HG02870 (cell line): ENCODE results near the gene BRSK1.

Experiments
- ATAC-seq: cut with Tn5 transposase; IDR thresholded peaks from one replicate; pipeline ENCODE4 v1.9.1; 2021; ENCODE audit warnings: mild to moderate bottlenecking, moderate library complexity; ENCODE audit not compliant: unreplicated experiment

The BRSK1 gene

DNA sequence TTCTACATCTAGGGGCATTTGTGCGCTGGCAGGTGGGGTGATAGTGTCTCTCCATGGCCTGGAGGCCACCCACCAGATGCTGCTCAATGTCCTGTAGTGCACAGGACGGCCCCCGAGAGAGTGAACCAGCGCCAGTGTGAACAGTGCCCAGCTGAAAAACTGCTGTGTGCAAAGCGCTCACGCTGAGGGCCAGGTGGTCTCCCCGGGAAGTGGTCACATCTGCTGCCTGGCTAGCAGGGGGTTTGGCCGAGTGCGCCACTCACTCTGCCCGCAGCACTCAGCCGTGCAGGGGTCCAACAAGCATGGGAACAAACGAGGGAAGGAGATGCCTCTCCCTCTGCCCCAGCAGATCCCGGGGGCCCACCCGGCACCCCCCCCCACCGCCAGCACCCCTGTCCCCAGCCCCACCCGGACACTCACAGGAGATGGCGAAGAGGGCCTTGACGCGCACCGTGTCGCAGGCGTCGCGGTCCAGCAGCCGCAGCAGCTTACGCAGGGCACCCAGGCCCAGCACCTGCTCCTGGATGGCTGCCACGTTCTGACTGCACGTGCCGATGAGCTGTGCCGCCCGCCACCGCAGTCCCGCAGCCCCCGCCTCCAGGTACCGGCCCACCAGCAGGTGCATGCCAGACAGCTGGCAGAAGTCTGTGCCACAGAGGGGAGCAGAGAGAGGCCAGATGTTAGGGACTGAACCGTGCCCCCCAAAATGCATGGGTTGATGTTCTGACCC lies 9.7 kb upstream of the BRSK1 start:
- no peak for ATAC-seq

DNA sequence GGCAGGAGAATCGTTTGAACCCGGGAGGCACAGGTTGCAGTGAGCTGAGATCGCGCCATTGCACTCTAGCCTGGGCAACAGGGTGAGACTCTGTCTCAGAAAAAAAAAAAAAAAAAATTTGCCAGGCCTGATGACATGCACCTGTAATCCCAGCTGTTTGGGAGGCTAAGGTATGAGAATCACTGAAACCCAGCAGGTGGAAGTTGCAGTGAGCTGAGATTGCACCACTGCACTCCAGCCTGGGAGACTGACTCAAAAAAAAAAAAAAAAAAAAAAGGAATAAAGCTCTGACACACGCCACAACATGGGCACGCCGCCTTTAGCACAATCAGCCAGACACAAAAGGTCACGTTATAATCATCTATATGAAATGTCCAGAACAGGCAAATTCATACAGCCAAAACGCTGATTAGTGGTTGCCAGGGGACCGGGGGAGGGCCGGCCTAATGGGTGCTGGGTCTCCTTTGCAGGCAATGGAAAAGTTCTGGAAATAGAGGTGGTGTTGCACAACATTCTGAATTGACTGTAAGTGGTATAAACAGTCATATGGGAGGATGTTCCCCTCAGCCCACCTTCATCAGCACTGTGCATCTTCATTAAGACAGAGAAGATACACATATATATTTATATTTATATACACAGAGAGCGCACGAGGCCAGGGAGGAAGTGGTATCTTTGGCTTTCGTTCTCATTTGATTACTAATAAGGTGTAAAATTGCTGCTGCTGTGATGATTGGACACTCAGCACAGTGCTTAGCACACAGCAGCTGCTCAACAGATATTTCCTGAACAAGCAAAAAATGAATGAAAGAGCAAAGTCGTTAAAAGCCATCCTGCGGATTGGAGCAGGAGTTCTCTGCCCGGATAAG lies 7.7 kb upstream of the BRSK1 start:
- ATAC-seq = peak; percentile 53

DNA sequence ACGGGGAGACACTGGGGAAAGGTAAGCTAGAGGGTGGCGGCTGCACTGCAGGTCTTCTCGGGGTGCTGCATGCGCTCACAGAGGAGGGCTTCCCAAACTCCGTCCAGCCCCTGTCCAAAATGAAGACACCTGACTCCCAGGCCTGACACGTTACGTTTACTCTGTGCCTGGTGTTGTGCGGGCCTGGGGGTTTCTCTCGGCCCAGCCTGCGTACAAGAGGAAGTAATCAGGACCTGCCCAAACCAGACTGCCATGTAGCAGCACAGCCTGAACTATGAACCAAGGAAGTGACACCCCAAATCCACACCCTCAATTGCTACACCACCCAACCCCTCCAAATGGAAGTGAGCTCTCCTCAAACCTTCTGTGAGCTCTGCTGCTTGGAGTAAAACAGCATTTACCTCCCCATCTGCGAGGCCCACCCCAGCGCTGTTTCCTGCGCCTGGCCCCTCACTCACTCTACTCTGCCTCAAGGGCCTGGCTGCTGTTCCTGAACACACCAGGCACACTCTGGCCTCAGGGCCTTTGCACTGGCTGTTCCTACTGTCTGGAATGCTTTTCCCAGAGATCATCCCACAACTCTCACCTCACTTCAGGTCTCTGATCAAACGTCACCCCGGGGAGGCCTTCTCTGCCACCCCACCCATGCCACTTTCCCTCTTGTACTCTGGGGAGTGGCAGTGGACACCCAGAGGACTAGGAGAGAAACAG lies 6.9 kb upstream of the BRSK1 start:
- ATAC-seq = no peak

DNA sequence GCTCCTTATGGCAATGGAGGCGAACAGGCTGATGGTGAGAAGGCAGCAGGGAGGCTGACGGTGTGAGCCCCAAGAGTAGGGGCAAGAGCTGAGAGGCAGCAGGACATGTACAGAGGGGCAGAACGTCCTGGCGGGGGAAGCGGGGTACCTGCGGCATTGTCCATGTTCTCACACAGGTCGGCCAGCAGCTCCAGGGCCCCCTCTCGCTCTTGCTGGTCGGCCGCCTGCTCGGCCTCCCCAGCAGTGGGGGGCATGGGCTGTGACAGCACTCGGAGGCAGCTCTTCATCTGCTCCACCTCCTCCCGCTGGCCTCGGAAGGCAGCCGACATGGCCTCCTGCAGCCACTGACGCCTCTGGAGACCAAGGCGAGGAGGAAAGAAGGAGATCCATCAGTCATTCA lies 6.3 kb upstream of the BRSK1 start:
- ATAC-seq = no peak

DNA sequence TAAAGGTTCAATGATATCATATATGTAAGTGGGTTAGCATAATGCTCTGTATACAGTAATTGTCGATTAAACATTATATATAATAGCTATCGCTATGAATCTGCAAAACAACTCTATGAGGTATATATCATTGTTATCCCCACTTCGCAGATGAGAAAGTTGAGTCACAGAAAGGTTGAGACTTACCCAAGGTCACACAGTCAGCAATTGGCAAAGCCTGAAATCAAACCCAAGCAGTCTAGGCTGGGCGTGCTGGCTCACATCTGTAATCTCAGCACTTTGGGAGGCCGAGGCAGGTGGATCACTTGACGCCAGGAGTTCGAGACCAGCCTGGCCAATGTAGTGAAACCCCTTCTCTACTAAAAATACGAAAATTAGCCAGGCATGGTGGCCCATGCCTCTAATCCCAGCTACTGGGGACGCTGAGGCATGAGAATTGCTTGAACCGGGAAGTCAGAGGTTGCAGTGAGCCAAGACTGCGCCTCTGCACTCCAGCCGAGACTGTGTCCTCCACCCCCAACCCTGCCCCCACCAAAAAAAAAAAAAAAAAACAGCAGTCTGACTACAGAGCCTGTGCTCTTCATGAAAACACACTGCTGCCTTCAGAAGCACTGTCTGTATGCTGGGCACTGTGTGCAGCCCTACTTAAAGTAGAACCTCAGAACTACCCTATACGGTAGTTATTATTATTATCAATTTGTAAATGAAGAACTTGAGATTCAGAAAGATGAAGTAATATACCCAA lies 5.2 kb upstream of the BRSK1 start:
- ATAC-seq = no peak

DNA sequence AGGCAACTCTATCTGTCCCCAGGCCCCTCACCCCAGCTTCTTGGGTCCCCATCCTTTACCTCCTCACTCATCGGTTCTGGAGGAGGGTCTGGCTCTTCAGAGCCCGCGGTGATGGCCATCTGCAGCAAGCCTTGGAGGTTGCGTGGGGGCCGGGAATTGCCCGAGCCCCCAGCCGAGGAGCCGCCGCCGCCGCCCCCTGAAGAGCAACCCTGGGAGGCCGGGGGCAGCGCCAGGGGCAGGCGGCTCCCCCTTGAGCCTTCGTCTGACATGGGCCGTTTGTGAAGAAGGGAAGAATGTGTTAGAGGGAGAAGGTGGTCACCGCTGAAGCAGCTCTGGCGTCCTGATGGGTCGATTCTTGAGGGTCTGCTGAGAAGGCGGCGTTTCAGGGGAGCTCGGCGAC lies 4.5 kb upstream of the BRSK1 start:
- ATAC-seq = no peak

DNA sequence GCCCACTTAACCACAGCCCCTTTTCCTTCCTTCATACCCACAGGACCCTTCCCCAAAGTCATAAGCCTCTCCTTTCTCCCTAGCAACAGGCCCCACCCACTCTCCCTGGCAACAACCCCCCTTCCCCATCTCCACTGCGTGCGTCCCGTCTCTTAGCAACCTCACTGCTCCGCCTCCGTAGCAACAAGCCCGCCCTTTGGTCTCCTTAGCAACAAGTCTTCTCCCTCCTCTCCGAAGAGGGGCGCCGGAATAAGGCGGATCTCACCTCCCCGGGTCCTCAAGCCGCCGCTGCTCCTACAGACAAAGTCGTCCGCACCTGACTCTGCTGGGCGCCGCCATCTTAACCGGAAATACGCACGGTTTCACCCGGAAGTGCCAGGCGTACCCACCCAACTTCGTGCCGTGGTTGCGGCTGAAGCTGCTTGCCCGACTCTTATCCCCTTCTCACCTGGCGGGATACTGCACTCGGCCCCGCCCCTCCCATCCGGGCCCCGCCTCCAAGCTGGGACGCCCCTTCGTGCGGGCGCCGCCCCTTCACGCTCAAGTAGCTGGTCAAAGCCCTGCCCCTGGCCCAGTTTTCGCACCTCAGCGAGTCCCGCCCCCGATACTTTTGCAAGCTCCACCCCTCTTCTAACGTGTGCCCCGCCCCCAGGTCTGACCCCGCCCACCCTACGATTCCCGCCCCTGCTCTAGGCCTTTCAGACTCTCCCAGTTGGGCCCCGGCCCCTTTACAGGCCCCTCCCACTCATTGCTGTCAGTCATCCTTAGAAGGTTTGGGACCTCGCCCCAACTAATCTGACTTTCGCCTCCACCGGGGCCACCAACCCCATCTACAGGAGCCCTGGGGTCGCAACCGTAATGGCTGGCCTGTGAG lies 3.8 kb upstream of the BRSK1 start, which contains the start of gene HSPBP1:
Gene HSPBP1 (minus strand): TSS at position 341 of the 874 bp plus-strand sequence. CDS start 502 bp downstream, outside the sequence.
- peak; percentile 63 for ATAC-seq

DNA sequence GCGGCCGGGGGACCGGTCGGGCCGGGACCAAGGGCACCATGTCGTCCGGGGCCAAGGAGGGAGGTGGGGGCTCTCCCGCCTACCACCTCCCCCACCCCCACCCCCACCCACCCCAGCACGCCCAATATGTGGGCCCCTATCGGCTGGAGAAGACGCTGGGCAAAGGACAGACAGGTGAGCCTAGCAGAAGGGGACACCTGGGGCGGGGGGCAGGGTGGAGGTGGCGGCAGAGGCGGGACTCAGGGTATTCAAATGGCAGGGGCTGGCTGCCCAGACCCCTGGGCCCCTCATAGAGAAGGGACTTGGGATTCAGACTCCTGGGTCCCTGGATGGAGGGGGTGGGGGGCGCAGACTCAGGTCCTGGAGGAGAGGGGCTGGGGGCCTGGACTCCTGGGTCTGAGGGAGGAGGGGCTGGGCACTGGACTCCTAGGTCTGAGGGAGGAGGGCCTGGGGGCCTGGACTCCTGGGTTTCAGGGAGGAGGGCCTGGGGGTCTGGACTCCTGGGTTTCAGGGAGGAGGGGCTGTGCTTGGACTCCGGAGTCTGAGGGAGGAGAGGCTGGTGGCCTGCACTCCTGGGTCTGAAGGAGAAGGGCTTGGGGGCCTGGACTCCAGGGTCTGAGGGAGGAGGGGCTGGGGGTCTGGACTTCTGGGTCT lies 735 bp downstream of the BRSK1 start:
- ATAC-seq = no peak

DNA sequence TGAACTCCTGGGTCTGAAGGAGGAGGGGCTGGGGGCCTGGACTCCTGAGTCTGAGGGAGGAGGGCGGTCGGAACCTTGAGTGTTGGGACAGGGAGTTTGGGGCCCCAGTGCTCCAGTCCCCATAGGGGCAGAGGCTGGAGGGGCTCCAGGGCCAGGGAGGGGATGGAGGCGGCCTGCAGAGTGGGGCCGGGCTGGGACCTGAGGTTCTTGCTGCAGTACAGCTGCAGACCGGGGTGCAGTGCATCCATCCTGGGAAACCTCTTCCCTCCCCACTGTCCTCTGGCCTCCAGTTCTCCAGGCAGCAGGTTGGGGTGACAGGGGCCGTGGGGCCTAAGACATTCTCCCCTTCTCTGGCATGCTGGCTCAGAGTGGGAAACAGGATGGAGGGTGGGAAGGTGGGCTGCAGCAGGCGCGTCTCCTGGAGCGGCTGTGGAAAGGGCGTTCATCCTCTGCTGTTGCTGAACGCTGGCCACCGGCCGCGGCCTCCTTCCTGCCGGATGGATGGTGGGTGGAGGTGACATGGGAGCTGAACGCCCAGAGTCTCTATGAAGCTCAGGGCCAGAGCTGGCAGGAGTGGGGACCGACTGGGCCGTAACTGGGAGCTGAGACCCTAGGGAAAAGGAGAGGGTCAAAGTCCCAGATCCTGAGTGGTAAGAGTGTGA lies 1.6 kb downstream of the BRSK1 start:
- no peak for ATAC-seq

DNA sequence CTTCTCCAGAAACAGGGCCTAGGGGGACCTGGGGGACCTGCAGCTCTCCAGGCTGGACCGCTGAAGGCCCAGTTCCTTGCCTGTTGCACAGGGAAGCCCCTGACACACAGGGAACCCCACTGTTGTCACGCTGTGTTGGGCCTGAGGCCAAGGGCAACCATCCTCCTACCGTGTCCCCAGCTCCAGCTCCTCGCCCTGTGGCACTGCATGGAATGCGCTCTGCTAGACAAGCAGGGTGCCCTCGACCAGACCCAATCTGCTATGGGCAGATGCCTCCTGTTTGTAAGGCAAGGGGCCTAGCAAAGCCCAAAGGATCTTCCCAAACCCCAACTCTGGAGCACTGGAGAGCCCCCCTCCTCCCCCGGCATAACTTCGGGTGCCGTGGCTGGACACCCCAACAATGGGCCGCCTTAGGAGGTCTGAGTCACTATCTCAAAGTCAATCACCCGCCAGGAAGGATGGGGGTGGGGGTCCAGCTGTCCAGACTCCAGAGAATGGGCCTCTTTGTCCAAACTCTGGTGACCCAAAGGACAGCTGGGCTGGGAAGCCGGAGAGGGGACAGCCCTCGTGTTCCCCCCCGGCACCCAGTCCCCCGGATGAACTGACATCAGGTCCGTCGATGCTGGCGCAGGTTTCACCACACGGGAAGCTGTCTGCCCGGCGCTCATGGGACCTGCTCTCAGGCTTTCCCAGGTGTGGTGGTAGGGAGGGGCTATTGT lies 3.7 kb downstream of the BRSK1 start:
- no peak for ATAC-seq

DNA sequence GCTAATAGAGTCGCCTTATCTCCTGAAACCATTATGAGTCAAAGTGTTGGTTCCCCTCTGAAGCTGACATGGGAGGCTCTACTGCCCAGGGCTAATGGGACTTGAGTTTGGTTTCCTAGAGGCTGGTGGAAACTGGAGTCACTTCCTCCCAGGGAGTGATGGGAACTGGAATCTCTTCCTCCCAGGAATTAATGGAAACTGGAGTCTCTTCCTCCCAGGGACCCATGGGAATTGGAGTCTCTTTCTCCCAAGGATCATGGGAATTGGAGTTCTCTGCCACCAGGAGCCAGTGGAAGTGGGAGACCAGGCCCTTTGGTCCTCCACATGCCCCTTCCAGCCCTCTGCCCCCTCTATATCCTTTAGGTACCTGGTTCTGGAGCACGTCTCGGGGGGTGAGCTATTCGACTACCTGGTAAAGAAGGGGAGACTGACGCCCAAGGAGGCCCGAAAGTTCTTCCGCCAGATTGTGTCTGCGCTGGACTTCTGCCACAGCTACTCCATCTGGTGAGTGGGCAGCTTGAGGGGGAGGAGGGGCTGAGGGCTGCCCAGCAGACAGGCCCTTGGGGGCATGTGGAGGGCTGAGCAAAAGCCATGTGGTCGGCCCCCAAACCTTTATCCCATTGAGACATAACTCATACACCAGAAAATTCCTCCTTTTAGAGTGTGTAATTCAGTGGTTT lies 5.5 kb downstream of the BRSK1 start:
- ATAC-seq = no peak

DNA sequence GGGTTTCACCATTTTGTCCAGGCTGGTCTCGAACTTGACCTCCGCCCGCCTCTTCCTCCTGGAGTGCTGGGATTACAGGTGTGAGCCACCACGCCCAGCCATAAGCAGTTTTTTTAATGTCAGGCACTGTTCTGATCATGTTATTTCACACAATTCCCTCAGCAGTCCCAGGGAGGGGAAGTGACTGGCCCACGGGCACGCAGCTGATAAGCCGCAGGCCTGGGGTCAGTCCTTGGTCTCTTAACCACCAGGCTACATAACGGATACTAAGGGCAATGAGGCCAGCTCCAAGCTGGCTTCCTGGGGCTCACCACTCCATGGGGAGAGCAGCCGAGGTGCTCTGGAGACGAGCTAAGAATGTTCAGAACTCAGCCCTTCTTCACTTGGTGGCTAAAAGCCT lies 13.5 kb downstream of the BRSK1 start:
- ATAC-seq = no peak

DNA sequence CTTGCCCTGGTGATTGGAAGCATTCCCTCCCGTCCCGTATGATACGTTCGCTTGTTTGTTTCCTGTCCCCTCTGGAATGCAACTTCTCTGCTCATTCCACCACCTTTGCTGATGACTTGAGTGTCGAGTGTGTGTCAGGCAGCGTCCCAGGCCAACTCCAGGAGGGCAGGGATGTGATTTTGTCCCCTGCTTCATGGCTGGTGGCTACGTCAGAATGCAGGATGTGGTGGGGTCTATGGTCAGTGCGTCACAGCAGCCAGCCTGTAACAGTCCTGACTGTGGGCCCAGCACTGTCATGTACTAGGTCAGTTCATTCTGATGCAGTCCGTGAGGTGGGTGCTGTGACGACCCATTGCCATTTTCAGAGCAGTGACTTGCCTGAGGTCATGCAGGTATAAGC lies 16.2 kb downstream of the BRSK1 start:
- ATAC-seq = no peak

DNA sequence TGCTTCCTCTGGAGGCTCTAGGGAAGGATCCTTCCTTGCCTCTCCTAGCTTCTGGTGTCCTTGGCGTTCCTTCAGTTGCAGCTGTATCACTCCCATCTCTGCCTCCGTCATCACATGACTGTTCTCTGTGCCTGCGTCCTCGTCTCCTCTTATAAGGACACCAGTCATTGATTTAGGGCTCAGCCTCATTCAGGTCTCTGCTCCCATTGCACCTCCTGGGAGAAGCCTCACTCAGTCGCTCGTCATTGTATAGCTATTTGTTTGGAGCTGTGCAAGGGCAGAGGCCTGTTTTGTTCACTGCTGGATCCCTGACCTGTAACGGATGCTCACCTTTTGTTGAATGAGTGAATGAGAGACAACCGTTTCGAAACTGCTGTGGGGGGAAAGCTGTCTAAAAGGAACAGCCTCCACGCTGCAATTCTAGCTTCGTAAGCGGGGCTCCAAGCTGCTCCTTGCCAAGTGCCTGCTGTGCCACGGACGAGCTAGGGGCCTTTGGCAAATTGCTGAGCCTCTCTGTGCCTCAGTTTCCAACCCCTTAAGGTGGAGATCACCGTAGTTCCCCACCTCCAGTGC lies 17.2 kb downstream of the BRSK1 start:
- ATAC-seq = no peak

DNA sequence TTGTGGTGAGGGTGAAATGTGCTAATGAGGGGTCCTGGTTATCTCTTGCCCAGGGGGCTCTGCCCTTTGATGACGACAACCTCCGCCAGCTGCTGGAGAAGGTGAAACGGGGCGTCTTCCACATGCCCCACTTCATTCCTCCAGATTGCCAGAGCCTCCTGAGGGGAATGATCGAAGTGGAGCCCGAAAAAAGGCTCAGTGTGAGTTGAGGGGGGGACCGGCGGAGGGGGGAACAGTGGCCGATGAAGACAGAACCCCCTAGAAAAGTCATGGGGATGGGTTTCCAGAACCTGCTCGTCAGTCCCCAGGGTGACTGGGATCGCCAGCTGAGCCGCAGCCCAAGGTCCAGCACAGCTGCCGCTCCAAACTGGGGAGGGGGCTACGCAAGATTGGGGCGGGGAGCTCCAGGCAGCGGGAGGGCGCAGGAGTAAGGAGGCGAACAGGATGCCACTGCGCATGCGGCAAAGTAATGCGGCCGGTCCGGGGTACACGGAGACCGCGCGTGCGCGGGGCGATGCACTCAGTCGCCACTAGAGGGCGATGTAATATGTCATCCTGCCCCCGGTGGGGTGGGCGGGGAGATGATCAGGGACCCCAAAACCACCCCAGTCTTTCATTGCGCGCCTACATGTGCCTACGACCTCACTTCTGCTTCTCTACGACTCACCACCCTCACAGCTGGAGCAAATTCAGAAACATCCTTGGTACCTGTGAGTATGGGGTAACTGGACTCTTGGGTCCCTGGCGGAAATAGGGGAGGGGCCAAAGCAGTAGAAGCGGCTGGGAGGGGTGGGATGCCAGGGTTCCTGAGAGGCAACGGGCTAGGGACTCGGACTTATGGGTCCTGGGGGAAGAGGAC lies 17.9 kb downstream of the BRSK1 start:
- no peak for ATAC-seq

DNA sequence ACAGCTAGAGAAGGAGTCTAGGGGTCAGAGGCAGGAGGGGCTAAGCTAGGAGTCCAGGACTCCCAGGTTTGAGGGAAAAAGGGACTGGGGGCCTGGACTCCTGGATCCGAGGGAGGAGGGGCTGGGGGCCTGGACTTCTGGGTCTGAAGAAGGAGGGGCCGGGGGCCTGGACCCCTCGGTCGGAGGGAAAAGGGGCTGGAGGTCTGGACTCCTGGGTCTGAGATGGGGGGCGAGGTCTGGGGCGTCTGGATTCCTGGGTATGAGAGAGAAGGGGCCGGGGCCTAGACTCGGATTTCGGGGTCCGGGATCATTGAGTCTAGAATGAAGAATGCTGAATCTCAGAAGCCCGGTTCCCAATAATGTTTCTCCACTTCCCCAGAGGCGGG lies 18.5 kb downstream of the BRSK1 start:
- no peak for ATAC-seq
